ENCODE results near the gene DYSF.

The DYSF gene

DNA sequence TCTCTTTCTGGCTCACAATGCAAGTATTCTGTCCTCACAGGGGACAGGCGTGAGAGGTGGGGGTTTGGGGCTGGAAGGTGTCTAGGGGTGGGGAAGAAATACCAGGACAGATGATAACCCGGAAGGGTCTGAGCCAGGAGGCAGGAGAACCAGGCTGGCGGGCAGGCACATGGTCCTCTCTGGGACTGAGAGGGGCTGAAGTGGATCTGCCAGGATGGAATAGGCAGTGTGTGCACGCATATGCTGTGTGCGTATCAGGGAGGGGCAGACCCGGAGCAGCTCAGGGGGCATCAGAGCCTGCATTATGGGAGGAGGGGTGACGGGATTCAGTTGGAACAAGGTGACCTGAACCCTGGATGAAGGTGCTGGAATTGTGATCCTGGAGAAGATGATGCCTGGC, 157.3 kb downstream of the DYSF start:
- no peak for DNase-seq (ENCODE audit: low read depth, low spot score)
- TF ChIP-seq, protein P1, sequence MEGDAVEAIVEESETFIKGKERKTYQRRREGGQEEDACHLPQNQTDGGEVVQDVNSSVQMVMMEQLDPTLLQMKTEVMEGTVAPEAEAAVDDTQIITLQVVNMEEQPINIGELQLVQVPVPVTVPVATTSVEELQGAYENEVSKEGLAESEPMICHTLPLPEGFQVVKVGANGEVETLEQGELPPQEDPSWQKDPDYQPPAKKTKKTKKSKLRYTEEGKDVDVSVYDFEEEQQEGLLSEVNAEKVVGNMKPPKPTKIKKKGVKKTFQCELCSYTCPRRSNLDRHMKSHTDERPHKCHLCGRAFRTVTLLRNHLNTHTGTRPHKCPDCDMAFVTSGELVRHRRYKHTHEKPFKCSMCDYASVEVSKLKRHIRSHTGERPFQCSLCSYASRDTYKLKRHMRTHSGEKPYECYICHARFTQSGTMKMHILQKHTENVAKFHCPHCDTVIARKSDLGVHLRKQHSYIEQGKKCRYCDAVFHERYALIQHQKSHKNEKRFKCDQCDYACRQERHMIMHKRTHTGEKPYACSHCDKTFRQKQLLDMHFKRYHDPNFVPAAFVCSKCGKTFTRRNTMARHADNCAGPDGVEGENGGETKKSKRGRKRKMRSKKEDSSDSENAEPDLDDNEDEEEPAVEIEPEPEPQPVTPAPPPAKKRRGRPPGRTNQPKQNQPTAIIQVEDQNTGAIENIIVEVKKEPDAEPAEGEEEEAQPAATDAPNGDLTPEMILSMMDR (IDR thresholded peaks at IDR 0.05; ENCODE audit: insufficient read depth, low read length, missing control alignments), result no peak
- ChIA-PET CTCF (interaction anchor here (1.0 to 16.6 kb wide), 25 partner anchors 8 to 1136 kb away, joined by 3 to 276 read pairs (median 5); no protein-coding TSS in a partner anchor), POLR2A (no interaction called here)
- no peak overlapping the region for H3K4me3 ChIP-seq (ENCODE audit: low read depth, low read length)

DNA sequence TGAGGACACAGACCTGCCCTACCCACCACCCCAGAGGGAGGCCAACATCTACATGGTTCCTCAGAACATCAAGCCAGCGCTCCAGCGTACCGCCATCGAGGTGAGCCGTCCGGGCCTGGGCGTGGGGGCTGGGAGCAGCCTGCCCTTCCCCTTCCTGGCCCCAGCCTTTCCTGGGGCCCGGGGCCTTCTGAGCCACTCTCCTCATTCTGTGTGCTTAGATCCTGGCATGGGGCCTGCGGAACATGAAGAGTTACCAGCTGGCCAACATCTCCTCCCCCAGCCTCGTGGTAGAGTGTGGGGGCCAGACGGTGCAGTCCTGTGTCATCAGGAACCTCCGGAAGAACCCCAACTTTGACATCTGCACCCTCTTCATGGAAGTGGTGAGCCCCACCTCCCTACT, 157.9 kb downstream of the DYSF start:
- no peak overlapping the region for H3K4me3 ChIP-seq (ENCODE audit: low read depth, low read length)
- TF ChIP-seq, protein P1 (IDR thresholded peaks at IDR 0.05; ENCODE audit: insufficient read depth, low read length, missing control alignments), result no peak
- CTCF ChIA-PET, result interaction anchor here (1.3 to 16.6 kb wide), 11 partner anchors 8 to 969 kb away, joined by 4 to 276 read pairs (median 13); no protein-coding TSS in a partner anchor
- no peak for DNase-seq (ENCODE audit: low read depth, low spot score)
- POLR2A ChIA-PET, result no interaction called here

DNA sequence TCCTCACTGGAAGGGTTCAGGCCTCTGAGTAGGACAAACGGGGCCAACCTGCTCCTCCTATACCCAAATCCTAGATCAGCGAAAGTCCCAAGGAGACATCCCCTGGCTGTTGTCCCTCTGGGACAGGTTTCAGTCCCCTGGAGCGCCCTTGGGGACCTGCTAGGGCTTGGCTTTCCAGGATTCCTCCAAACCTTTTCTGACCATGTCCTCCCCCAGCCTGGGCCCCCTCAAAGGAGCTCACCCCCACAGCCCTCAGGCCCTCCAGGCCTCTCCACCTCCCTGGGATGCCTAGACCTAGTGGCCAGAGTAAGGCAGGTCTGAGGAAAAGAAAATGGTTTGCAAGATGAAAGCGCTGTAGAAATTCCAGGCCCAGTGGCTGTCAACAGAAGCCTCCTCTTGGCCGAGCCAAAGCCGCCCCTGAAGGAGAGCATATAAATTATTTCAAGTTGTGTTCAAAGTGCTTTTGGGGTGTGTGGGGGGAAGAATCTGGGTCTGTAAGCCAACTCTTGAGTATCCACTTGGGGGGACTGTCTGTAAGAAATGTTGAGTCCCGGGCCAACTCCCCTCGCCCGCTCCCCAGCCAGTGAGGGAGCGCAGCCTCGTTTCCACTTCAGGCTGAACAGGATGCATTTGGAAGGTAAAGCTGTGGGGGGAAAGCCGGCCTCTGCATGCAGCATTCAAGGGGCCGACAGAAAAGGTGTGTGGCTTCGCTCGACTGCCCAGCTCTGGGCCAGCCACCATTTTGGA, 158.6 kb downstream of the DYSF start:
- no peak for DNase-seq (ENCODE audit: low read depth, low spot score)
- CTCF ChIA-PET, result interaction anchor here (0.9 to 16.6 kb wide), 7 partner anchors 14 to 538 kb away, joined by 3 to 276 read pairs (median 13); no protein-coding TSS in a partner anchor
- POLR2A ChIA-PET, result no interaction called here
- TF ChIP-seq, protein P1 (IDR thresholded peaks at IDR 0.05; ENCODE audit: insufficient read depth, low read length, missing control alignments), result no peak
- H3K4me3 ChIP-seq (ENCODE audit: low read depth, low read length), result no peak overlapping the region

DNA sequence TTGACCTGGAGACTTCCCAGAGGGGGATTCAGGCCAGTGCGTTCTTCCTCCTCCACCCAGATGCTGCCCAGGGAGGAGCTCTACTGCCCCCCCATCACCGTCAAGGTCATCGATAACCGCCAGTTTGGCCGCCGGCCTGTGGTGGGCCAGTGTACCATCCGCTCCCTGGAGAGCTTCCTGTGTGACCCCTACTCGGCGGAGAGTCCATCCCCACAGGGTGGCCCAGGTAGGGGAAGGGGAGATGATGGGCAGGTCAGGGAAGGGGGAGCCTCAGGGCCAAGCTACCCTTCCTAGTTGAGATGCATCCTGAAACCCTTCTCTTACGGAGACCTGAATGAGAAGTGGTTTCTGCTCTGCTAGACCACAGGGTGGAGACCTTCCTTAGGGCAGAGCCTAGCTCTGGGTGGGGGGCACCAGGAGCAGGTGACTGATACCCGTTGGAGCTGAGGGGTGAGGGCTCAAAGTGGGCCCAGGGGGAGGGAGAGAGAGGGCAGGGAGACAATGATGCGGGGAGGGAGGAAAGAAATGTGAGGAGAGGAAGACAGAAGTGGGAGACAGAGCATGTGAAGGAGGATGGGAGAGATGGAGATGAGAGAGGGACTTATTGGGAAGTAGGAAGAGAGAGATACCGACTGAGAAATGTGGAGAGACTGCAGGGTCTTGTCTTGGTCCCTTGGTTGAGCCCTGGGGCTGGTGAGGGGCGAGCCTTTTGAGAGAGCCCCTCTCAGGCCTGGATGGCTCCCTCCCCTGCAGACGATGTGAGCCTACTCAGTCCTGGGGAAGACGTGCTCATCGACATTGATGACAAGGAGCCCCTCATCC, 159.4 kb downstream of the DYSF start:
- POLR2A ChIA-PET, result no interaction called here
- DNase-seq (ENCODE audit: low read depth, low spot score), result no peak
- TF ChIP-seq, protein P1 (IDR thresholded peaks at IDR 0.05; ENCODE audit: insufficient read depth, low read length, missing control alignments), result no peak
- no peak overlapping the region for H3K4me3 ChIP-seq (ENCODE audit: low read depth, low read length)
- CTCF ChIA-PET, result interaction anchor here (0.9 to 16.6 kb wide), 5 partner anchors 13 to 537 kb away, joined by 3 to 276 read pairs (median 6); no protein-coding TSS in a partner anchor

DNA sequence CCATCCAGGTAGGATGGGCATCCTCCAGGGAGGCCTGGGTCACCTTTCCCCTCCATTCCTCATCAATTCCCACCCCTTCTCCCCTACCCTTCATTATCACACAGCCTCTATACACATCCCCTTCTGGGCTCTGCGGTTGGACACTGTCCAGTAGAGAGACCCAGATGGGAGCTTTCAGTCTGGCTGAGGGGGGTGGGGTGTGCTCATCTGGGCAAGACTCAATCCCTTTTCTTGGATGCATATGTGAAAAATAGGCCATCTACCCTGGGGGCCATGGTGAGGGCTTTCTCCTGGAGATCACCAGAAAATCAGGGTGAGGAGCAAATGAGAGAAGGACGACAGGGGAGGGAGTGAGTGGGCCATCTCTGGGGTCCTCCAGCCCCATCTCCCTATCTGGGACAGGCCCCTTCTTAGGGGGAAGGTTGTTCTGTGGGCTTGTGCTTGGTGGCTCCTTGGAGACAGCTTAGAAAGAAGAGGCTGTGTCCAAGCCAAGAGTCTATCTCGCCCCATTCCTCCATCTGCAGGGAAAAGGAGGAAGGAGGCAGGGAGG, 160.1 kb downstream of the DYSF start:
- CTCF ChIA-PET, result interaction anchor here (1.2 to 16.6 kb wide), 2 partner anchors 65 to 185 kb away, joined by 4 to 276 read pairs; no protein-coding TSS in a partner anchor
- TF ChIP-seq, protein P1 (IDR thresholded peaks at IDR 0.05; ENCODE audit: insufficient read depth, low read length, missing control alignments), result no peak

More for the DNA sequence above, 160.1 kb downstream of the DYSF start:
- H3K4me3 ChIP-seq (ENCODE audit: low read depth, low read length), result no peak overlapping the region
- POLR2A ChIA-PET, result no interaction called here
- no peak for DNase-seq (ENCODE audit: low read depth, low spot score)

All from AG04449 (cell line).